ENCODE results near the gene PARP1.
A peak's percentile ranks its signal among the peaks of the same experiment; 100 is the strongest.

PARP1 gene
- 96.3 to 137 (median 125) reads per million in 3 donors for total RNA-seq

GRCh38 chr1:226407497-226408284 lies at the start of gene PARP1:
Gene PARP1 (minus strand): TSS chr1:226408093. CDS start chr1:226407929, 164 bp downstream.
- H3K9me3 ChIP-seq (ENCODE audit: control insufficient read depth, low read length): no peaks in the 10 kb centered on the region
- H3K27me3 ChIP-seq (replicated peaks; ENCODE audit: control insufficient read depth, insufficient read depth, low read length, poor library complexity, severe bottlenecking): no peaks in the 10 kb centered on the region
- peaks cover under 1% of the 10 kb centered on the region for H3K36me3 ChIP-seq (ENCODE audit: control insufficient read depth, insufficient read depth, low read length)
- H3K4me1 ChIP-seq (ENCODE audit: control insufficient read depth, insufficient read depth, low read length, poor library complexity, severe bottlenecking): peaks cover 32% of the 10 kb centered on the region
- peak within 1 kb of the TSS; percentile 84 for H3K4me3 ChIP-seq (ENCODE audit: insufficient read depth, low read depth, low read length, poor library complexity, severe bottlenecking)
- peak; percentile 82 to 86 (median 85) for DNase-seq
- H3K27ac ChIP-seq (ENCODE audit: insufficient read depth, low read length, poor library complexity, severe bottlenecking): peak within 1 kb of the TSS; percentile 72

- no peaks in the 10 kb centered on the region for H3K4me1 ChIP-seq (ENCODE audit: control insufficient read depth, insufficient read depth, low read length, poor library complexity, severe bottlenecking)
- no peak overlapping the region for H3K27ac ChIP-seq (ENCODE audit: insufficient read depth, low read length, poor library complexity, severe bottlenecking)
- H3K4me3 ChIP-seq (ENCODE audit: insufficient read depth, low read depth, low read length, poor library complexity, severe bottlenecking): peak overlapping the region; percentile 31
- H3K36me3 ChIP-seq (ENCODE audit: control insufficient read depth, insufficient read depth, low read length): no peaks in the 10 kb centered on the region
- H3K9me3 ChIP-seq (ENCODE audit: control insufficient read depth, low read length): no peaks in the 10 kb centered on the region
- DNase-seq: peak in 2 of 3 donors; percentile 6 to 22
- no peaks in the 10 kb centered on the region for H3K27me3 ChIP-seq (replicated peaks; ENCODE audit: control insufficient read depth, insufficient read depth, low read length, poor library complexity, severe bottlenecking)
Measured at GRCh38 chr1:226457307-226457712, 49.4 kb upstream of the PARP1 start.

- H3K27ac ChIP-seq (ENCODE audit: insufficient read depth, low read length, poor library complexity, severe bottlenecking): no peak overlapping the region
- no peaks in the 10 kb centered on the region for H3K27me3 ChIP-seq (replicated peaks; ENCODE audit: control insufficient read depth, insufficient read depth, low read length, poor library complexity, severe bottlenecking)
- no peak for DNase-seq
- H3K36me3 ChIP-seq (ENCODE audit: control insufficient read depth, insufficient read depth, low read length): no peaks in the 10 kb centered on the region
- H3K4me3 ChIP-seq (ENCODE audit: insufficient read depth, low read depth, low read length, poor library complexity, severe bottlenecking): no peak overlapping the region
- H3K9me3 ChIP-seq (ENCODE audit: control insufficient read depth, low read length): no peaks in the 10 kb centered on the region
- no peaks in the 10 kb centered on the region for H3K4me1 ChIP-seq (ENCODE audit: control insufficient read depth, insufficient read depth, low read length, poor library complexity, severe bottlenecking)
Measured at GRCh38 chr1:226455843-226456242, 48.0 kb upstream of the PARP1 start.

GRCh38 chr1:226454349-226454748 lies 46.5 kb upstream of the PARP1 start:
- Histone ChIP-seq H3K27me3 (replicated peaks; ENCODE audit: control insufficient read depth, insufficient read depth, low read length, poor library complexity, severe bottlenecking) (no peaks in the 10 kb centered on the region), H3K4me3 (ENCODE audit: insufficient read depth, low read depth, low read length, poor library complexity, severe bottlenecking) (no peak overlapping the region)

GRCh38 chr1:226453015-226453704 lies 45.3 kb upstream of the PARP1 start:
- H3K27me3 ChIP-seq (replicated peaks; ENCODE audit: control insufficient read depth, insufficient read depth, low read length, poor library complexity, severe bottlenecking): no peaks in the 10 kb centered on the region

More at GRCh38 chr1:226454349-226454748, 46.5 kb upstream of the PARP1 start:
- Histone ChIP-seq H3K27ac (ENCODE audit: insufficient read depth, low read length, poor library complexity, severe bottlenecking) (no peak overlapping the region), H3K36me3 (ENCODE audit: control insufficient read depth, insufficient read depth, low read length) (no peaks in the 10 kb centered on the region), H3K9me3 (ENCODE audit: control insufficient read depth, low read length) (no peaks in the 10 kb centered on the region), H3K4me1 (ENCODE audit: control insufficient read depth, insufficient read depth, low read length, poor library complexity, severe bottlenecking) (no peaks in the 10 kb centered on the region)
- no peak for DNase-seq

GRCh38 chr1:226450688-226451087 lies 42.8 kb upstream of the PARP1 start:
- DNase-seq: no peak
- Histone ChIP-seq H3K4me3 (ENCODE audit: insufficient read depth, low read depth, low read length, poor library complexity, severe bottlenecking) (no peak overlapping the region), H3K27ac (ENCODE audit: insufficient read depth, low read length, poor library complexity, severe bottlenecking) (no peak overlapping the region), H3K9me3 (ENCODE audit: control insufficient read depth, low read length) (no peaks in the 10 kb centered on the region), H3K27me3 (replicated peaks; ENCODE audit: control insufficient read depth, insufficient read depth, low read length, poor library complexity, severe bottlenecking) (no peaks in the 10 kb centered on the region), H3K36me3 (ENCODE audit: control insufficient read depth, insufficient read depth, low read length) (no peaks in the 10 kb centered on the region), H3K4me1 (ENCODE audit: control insufficient read depth, insufficient read depth, low read length, poor library complexity, severe bottlenecking) (peaks cover 6% of the 10 kb centered on the region)

More at GRCh38 chr1:226453015-226453704, 45.3 kb upstream of the PARP1 start:
- Histone ChIP-seq H3K4me1 (ENCODE audit: control insufficient read depth, insufficient read depth, low read length, poor library complexity, severe bottlenecking) (no peaks in the 10 kb centered on the region), H3K4me3 (ENCODE audit: insufficient read depth, low read depth, low read length, poor library complexity, severe bottlenecking) (no peak overlapping the region), H3K27ac (ENCODE audit: insufficient read depth, low read length, poor library complexity, severe bottlenecking) (no peak overlapping the region), H3K9me3 (ENCODE audit: control insufficient read depth, low read length) (no peaks in the 10 kb centered on the region), H3K36me3 (ENCODE audit: control insufficient read depth, insufficient read depth, low read length) (no peaks in the 10 kb centered on the region)
- DNase-seq: no peak

- Histone ChIP-seq H3K27me3 (replicated peaks; ENCODE audit: control insufficient read depth, insufficient read depth, low read length, poor library complexity, severe bottlenecking) (no peaks in the 10 kb centered on the region), H3K4me1 (ENCODE audit: control insufficient read depth, insufficient read depth, low read length, poor library complexity, severe bottlenecking) (peaks cover 14% of the 10 kb centered on the region), H3K36me3 (ENCODE audit: control insufficient read depth, insufficient read depth, low read length) (no peaks in the 10 kb centered on the region), H3K4me3 (ENCODE audit: insufficient read depth, low read depth, low read length, poor library complexity, severe bottlenecking) (no peak overlapping the region), H3K27ac (ENCODE audit: insufficient read depth, low read length, poor library complexity, severe bottlenecking) (no peak overlapping the region), H3K9me3 (ENCODE audit: control insufficient read depth, low read length) (no peaks in the 10 kb centered on the region)
- no peak for DNase-seq
Measured at GRCh38 chr1:226449823-226450222, 41.9 kb upstream of the PARP1 start.

- H3K36me3 ChIP-seq (ENCODE audit: control insufficient read depth, insufficient read depth, low read length): no peaks in the 10 kb centered on the region
- H3K27ac ChIP-seq (ENCODE audit: insufficient read depth, low read length, poor library complexity, severe bottlenecking): no peak overlapping the region
- H3K9me3 ChIP-seq (ENCODE audit: control insufficient read depth, low read length): no peaks in the 10 kb centered on the region
- H3K4me1 ChIP-seq (ENCODE audit: control insufficient read depth, insufficient read depth, low read length, poor library complexity, severe bottlenecking): peaks cover 16% of the 10 kb centered on the region
- no peak for DNase-seq
- no peaks in the 10 kb centered on the region for H3K27me3 ChIP-seq (replicated peaks; ENCODE audit: control insufficient read depth, insufficient read depth, low read length, poor library complexity, severe bottlenecking)
- no peak overlapping the region for H3K4me3 ChIP-seq (ENCODE audit: insufficient read depth, low read depth, low read length, poor library complexity, severe bottlenecking)
Measured at GRCh38 chr1:226447932-226448665, 40.2 kb upstream of the PARP1 start.

GRCh38 chr1:226446094-226446493 lies 38.2 kb upstream of the PARP1 start:
- Histone ChIP-seq H3K9me3 (ENCODE audit: control insufficient read depth, low read length) (no peaks in the 10 kb centered on the region), H3K4me1 (ENCODE audit: control insufficient read depth, insufficient read depth, low read length, poor library complexity, severe bottlenecking) (peaks cover 16% of the 10 kb centered on the region), H3K4me3 (ENCODE audit: insufficient read depth, low read depth, low read length, poor library complexity, severe bottlenecking) (no peak overlapping the region), H3K27me3 (replicated peaks; ENCODE audit: control insufficient read depth, insufficient read depth, low read length, poor library complexity, severe bottlenecking) (no peaks in the 10 kb centered on the region), H3K36me3 (ENCODE audit: control insufficient read depth, insufficient read depth, low read length) (no peaks in the 10 kb centered on the region), H3K27ac (ENCODE audit: insufficient read depth, low read length, poor library complexity, severe bottlenecking) (no peak overlapping the region)
- no peak for DNase-seq
